ENCODE measurements around the gene WFIKKN1. TPM values are rescaled to one million over a fixed set of nuclear protein-coding genes. Genes with fewer than 3 reads are reported as not detected.
A peak's percentile ranks its signal among the peaks of the same experiment; 100 is the strongest.

The WFIKKN1 gene
- total and polyA plus RNA-seq, 2 of the 13 experiments (the other 11 are each of a cell fraction or from before 2014, with no cell fraction given): 1.7 to 4.9 TPM

DNA sequence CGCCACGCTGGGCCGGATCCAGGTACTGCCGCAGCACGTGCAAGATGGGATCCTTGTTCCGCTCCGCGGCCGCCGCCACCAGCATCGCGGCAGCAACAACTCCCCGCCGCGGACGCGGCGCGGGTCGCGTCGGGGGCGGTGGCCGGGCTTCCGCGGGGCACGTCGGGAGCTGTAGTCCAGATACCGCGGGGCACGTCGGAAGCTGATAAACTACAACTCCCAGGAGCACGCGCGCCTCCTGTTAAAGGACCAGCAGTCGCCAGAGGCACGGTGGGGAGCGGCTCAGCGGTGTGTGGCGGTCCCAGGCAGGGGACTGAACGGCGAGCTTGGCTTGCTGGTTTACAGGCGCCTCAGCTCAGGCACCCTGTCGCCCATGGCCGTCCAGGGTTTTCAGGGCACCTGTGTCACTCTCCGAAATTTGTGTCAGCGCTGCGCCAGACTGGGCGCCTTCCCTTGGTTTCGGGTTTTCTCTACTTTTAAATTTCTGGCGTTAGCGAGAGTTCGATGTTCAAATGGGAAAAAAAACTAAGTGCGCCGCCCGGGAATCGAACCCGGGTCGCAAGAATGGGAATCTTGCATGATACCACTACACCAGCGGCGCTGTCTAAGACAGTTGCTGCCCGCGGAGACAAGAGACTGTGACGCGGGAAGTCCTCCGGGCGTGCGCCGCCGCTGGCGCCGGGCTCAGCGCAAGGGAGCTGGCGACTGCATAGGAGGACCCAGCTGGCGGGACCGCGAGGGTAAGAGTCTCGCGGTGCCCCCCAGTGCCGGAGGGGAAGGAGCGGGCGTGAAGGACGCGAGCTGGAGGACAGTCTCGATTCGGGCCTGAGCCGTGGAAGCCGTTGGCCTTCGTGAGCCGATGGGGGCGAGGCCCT lies 5.7 kb downstream of the WFIKKN1 start, which contains the start of gene METTL26 (continued):
- peak; percentile 69; the same call in 1 of the 2 replicates for TF ChIP-seq GATAD1 (CRISPR knock-in tag; IDR thresholded peaks at IDR 0.05)
- TF ChIP-seq BORCS8-MEF2B (CRISPR knock-in tag; IDR thresholded peaks at IDR 0.05): peak; percentile 32
- 0 out of 2 replicates have a peak, but pooled peaks have one; percentile 45 for TF ChIP-seq BRF2 (CRISPR knock-in tag; IDR thresholded peaks at IDR 0.05)
- TF ChIP-seq ZSCAN21 (CRISPR knock-in tag; IDR thresholded peaks at IDR 0.05; ENCODE audit: borderline replicate concordance): peak; percentile 18; the same call in 1 of the 2 replicates
- TF ChIP-seq FOXJ3 (CRISPR knock-in tag; IDR thresholded peaks at IDR 0.05; ENCODE audit: borderline replicate concordance): peak; percentile 58; the same call in 1 of the 2 replicates
- no peak for TF ChIP-seq MAFG (CRISPR knock-in tag; IDR thresholded peaks at IDR 0.05)
- TF ChIP-seq ZBTB10 (CRISPR knock-in tag; IDR thresholded peaks at IDR 0.05; ENCODE audit: borderline replicate concordance): no peak
- TF ChIP-seq, protein P1, sequence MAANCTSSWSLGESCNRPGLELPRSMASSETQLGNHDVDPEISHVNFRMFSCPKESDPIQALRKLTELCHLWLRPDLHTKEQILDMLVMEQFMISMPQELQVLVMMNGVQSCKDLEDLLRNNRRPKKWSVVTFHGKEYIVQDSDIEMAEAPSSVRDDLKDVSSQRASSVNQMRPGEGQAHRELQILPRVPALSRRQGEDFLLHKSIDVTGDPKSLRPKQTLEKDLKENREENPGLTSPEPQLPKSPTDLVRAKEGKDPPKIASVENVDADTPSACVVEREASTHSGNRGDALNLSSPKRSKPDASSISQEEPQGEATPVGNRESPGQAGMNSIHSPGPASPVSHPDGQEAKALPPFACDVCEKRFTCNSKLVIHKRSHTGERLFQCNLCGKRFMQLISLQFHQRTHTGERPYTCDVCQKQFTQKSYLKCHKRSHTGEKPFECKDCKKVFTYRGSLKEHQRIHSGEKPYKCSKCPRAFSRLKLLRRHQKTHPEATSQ (CRISPR knock-in tag; IDR thresholded peaks at IDR 0.05; ENCODE audit: borderline replicate concordance): peak; percentile 76; the same call in 1 of the 2 replicates
- TF ChIP-seq, protein P2, sequence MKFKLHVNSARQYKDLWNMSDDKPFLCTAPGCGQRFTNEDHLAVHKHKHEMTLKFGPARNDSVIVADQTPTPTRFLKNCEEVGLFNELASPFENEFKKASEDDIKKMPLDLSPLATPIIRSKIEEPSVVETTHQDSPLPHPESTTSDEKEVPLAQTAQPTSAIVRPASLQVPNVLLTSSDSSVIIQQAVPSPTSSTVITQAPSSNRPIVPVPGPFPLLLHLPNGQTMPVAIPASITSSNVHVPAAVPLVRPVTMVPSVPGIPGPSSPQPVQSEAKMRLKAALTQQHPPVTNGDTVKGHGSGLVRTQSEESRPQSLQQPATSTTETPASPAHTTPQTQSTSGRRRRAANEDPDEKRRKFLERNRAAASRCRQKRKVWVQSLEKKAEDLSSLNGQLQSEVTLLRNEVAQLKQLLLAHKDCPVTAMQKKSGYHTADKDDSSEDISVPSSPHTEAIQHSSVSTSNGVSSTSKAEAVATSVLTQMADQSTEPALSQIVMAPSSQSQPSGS (CRISPR knock-in tag; IDR thresholded peaks at IDR 0.05): peak; percentile 46; the same call in 1 of the 2 replicates
- TF ChIP-seq BATF2 (CRISPR knock-in tag; IDR thresholded peaks at IDR 0.05): peak; percentile 59
- TF ChIP-seq, protein P3, sequence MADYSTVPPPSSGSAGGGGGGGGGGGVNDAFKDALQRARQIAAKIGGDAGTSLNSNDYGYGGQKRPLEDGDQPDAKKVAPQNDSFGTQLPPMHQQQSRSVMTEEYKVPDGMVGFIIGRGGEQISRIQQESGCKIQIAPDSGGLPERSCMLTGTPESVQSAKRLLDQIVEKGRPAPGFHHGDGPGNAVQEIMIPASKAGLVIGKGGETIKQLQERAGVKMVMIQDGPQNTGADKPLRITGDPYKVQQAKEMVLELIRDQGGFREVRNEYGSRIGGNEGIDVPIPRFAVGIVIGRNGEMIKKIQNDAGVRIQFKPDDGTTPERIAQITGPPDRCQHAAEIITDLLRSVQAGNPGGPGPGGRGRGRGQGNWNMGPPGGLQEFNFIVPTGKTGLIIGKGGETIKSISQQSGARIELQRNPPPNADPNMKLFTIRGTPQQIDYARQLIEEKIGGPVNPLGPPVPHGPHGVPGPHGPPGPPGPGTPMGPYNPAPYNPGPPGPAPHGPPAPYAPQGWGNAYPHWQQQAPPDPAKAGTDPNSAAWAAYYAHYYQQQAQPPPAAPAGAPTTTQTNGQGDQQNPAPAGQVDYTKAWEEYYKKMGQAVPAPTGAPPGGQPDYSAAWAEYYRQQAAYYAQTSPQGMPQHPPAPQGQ (CRISPR knock-in tag; IDR thresholded peaks at IDR 0.05; ENCODE audit: borderline replicate concordance): no peak
- no peak for TF ChIP-seq ZNF260 (CRISPR knock-in tag; IDR thresholded peaks at IDR 0.05; ENCODE audit: borderline replicate concordance, low read depth)
- TF ChIP-seq RARA (CRISPR knock-in tag; IDR thresholded peaks at IDR 0.05): no peak
- no peak for TF ChIP-seq ZNF577 (CRISPR knock-in tag; IDR thresholded peaks at IDR 0.05; ENCODE audit: borderline replicate concordance, low read depth)
- no peak; the same call in 1 of the 2 replicates for TF ChIP-seq HIC2 (CRISPR knock-in tag; IDR thresholded peaks at IDR 0.05; ENCODE audit: low read depth)
